Fibroblast of skin of scalp (primary cell): Measurements from ENCODE around the gene TCF7.

Experiments
- DNase-seq: peaks from one replicate; pipeline ENCODE4 v3.0.0-alpha.2; 2013

Gene TCF7

DNA sequence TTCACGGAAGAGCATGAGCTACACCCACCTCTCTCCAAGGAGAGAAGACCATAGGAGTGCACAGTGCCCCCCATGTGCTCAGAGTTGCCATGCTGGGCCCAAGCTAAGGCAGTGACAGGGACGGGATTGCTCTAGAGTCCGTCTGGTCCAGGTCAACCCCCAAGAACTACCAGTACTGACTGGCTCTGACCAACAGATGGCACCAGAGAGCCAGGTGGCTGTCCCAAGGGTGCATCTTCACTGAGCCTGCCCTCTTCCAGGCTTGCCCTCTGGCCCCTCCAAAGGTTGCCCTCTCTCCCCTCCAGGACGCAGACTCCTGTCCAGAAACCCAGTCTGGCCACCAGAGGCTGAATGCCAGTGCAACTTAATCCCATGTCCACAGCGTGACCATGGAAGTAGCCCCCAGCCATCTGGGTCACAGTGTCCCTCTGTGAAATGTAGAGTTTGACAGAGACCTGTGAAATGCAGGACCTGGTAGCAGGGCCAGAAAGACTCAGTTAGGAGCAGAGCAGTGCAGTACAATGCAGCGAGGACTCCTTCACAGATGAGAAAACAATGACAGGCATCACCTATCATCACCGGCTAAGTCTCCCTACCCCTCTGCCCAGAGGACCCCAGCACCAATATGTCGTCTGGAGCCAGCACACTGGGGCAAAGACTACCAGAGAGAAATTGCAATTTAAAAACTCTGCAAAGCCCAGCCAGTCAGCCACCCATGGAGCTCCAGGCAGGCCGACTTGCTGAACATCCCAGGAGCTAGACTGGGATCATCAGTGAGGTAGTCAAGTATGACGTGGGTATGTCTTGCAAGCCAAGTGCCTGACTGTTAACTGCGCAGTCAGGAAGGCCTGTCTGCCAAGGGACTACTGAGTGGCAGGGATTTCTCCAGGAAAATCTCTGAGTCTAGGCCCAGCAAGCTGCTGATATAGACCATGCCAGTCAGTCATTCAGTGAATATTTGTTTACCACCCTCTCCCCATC lies 70.0 kb downstream of the TCF7 start:
- DNase-seq, result peak; percentile 56

DNA sequence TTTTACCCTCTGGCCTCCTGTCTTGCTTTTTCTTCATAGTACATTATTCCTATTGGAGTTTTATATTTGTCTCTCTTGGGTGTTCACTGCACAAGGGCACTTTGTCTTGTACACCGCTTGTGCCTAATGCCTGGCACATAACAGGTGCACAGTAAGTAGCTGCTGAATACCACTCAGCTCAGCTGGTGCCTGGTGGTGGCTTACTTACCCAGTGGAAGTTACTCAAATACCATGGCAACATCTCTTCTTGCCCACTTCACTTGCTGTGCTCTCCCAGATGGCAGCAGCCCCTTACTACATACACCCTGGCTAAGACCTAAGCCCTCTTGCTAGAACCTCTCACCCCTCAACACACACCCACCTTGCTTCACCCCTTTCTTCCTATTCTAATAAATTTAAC lies 73.6 kb downstream of the TCF7 start:
- no peak for DNase-seq

DNA sequence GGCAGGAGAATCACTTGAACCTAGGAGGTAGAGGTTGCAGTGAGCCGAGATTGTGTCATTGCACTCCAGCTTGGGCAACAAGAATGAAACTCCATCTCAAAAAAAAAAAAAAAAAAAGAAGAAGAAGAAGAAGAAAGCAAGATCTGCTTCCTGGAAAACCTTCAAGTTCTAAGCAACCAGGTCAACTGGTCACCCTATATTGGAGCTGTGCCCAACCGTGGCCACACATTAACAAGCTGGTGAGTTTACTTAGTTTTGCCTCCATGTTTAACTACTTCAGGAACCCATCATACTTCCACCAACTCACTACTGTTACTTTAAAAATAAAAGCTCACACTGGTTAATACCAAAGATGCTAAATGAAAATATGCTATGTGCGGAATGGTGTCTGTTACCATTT lies 74.5 kb downstream of the TCF7 start:
- DNase-seq, result no peak

DNA sequence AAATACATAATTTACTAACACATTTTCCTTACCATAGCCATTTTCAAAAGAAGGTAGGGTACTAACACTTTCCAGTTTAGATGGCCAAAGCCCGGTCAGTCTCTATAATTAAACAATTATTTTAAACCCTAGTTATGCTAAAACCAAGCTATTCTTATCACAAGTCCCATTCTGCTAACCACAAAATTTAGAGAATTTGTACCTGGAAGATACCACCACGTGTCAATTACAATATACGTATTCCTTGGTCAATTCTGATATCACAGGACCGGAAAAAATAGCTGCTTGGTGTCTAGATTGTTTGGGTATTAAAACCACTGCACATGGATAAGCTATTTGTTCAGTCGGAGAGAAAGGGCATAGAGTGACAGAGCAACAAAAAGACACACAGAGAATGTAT lies 81.2 kb downstream of the TCF7 start:
- DNase-seq, result no peak
